Measurements from ENCODE around the gene TRIM58. TPM values are rescaled to one million over a fixed set of nuclear protein-coding genes. Genes with fewer than 3 reads are reported as not detected.

Gene TRIM58
- total and polyA plus RNA-seq, 9 of the 15 experiments (the other 6 are each of a cell fraction or from before 2014, with no cell fraction given): 3.8 to 19.1 (median 7.2) TPM

GRCh38 chr1:247854899-247855545 is 2.0 kb upstream of the TRIM58 start (continued):
- TF ChIP-seq, protein P1, sequence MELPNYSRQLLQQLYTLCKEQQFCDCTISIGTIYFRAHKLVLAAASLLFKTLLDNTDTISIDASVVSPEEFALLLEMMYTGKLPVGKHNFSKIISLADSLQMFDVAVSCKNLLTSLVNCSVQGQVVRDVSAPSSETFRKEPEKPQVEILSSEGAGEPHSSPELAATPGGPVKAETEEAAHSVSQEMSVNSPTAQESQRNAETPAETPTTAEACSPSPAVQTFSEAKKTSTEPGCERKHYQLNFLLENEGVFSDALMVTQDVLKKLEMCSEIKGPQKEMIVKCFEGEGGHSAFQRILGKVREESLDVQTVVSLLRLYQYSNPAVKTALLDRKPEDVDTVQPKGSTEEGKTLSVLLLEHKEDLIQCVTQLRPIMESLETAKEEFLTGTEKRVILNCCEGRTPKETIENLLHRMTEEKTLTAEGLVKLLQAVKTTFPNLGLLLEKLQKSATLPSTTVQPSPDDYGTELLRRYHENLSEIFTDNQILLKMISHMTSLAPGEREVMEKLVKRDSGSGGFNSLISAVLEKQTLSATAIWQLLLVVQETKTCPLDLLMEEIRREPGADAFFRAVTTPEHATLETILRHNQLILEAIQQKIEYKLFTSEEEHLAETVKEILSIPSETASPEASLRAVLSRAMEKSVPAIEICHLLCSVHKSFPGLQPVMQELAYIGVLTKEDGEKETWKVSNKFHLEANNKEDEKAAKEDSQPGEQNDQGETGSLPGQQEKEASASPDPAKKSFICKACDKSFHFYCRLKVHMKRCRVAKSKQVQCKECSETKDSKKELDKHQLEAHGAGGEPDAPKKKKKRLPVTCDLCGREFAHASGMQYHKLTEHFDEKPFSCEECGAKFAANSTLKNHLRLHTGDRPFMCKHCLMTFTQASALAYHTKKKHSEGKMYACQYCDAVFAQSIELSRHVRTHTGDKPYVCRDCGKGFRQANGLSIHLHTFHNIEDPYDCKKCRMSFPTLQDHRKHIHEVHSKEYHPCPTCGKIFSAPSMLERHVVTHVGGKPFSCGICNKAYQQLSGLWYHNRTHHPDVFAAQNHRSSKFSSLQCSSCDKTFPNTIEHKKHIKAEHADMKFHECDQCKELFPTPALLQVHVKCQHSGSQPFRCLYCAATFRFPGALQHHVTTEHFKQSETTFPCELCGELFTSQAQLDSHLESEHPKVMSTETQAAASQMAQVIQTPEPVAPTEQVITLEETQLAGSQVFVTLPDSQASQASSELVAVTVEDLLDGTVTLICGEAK (IDR thresholded peaks at IDR 0.05): 0 out of 2 replicates have a peak, but pooled peaks have one; percentile 12
- TF ChIP-seq, protein P1 (CRISPR knock-in tag; IDR thresholded peaks at IDR 0.05): no peak
- TF ChIP-seq HDAC6 (IDR thresholded peaks at IDR 0.05; ENCODE audit: low read depth, low read length) (no peak), NELFE (IDR thresholded peaks at IDR 0.05; ENCODE audit: insufficient read depth, insufficient read length) (no peak), TBP (optimal IDR thresholded peaks at IDR 0.05; ENCODE audit: low read depth, low read length) (peak; percentile 50), HNRNPH1 (optimal IDR thresholded peaks at IDR 0.05; ENCODE audit: low read depth, low read length) (no peak), ETV5 (CRISPR knock-in tag; IDR thresholded peaks at IDR 0.05; ENCODE audit: low read depth) (no peak), RNF2 (IDR thresholded peaks at IDR 0.05) (peak; percentile 53; the same call in 1 of the 2 replicates), LCOR (CRISPR knock-in tag; IDR thresholded peaks at IDR 0.05) (peak; percentile 46; the same call in 1 of the 2 replicates), GATAD2A (IDR thresholded peaks at IDR 0.05) (peak; percentile 80), ILK (tag; IDR thresholded peaks at IDR 0.05; ENCODE audit: borderline replicate concordance, low read depth) (no peak), EP300 (IDR thresholded peaks at IDR 0.05; ENCODE audit: low read length) (peak; percentile 81), POLR2A (conservative IDR thresholded peaks at IDR 0.05) (peak; percentile 56; the same call in 1 of the 2 replicates), HDGF (IDR thresholded peaks at IDR 0.05) (peak; percentile 57; the same call in 1 of the 2 replicates), EHMT2 (IDR thresholded peaks at IDR 0.05) (peak; percentile 11; the same call in 1 of the 2 replicates)
- TF ChIP-seq, protein P2, sequence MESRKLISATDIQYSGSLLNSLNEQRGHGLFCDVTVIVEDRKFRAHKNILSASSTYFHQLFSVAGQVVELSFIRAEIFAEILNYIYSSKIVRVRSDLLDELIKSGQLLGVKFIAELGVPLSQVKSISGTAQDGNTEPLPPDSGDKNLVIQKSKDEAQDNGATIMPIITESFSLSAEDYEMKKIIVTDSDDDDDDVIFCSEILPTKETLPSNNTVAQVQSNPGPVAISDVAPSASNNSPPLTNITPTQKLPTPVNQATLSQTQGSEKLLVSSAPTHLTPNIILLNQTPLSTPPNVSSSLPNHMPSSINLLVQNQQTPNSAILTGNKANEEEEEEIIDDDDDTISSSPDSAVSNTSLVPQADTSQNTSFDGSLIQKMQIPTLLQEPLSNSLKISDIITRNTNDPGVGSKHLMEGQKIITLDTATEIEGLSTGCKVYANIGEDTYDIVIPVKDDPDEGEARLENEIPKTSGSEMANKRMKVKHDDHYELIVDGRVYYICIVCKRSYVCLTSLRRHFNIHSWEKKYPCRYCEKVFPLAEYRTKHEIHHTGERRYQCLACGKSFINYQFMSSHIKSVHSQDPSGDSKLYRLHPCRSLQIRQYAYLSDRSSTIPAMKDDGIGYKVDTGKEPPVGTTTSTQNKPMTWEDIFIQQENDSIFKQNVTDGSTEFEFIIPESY (CRISPR knock-in tag; IDR thresholded peaks at IDR 0.05): no peak
- TF ChIP-seq, protein P3, sequence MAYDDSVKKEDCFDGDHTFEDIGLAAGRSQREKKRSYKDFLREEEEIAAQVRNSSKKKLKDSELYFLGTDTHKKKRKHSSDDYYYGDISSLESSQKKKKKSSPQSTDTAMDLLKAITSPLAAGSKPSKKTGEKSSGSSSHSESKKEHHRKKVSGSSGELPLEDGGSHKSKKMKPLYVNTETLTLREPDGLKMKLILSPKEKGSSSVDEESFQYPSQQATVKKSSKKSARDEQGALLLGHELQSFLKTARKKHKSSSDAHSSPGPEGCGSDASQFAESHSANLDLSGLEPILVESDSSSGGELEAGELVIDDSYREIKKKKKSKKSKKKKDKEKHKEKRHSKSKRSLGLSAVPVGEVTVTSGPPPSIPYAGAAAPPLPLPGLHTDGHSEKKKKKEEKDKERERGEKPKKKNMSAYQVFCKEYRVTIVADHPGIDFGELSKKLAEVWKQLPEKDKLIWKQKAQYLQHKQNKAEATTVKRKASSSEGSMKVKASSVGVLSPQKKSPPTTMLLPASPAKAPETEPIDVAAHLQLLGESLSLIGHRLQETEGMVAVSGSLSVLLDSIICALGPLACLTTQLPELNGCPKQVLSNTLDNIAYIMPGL (CRISPR knock-in tag; IDR thresholded peaks at IDR 0.05): no peak
